Stimulated activated CD8-positive, alpha-beta memory T cell treated with anti-CD3 and anti-CD28 coated beads, Interleukin-15, amount 100 ng/mL, for 24 hours (primary cell): Measurements from ENCODE around the gene ADCY5.

Experiments used
- DNase-seq: peaks from one replicate; pipeline ENCODE4 v3.0.0-alpha.2; 2020; ENCODE audit warnings: low read depth

Gene ADCY5

DNA sequence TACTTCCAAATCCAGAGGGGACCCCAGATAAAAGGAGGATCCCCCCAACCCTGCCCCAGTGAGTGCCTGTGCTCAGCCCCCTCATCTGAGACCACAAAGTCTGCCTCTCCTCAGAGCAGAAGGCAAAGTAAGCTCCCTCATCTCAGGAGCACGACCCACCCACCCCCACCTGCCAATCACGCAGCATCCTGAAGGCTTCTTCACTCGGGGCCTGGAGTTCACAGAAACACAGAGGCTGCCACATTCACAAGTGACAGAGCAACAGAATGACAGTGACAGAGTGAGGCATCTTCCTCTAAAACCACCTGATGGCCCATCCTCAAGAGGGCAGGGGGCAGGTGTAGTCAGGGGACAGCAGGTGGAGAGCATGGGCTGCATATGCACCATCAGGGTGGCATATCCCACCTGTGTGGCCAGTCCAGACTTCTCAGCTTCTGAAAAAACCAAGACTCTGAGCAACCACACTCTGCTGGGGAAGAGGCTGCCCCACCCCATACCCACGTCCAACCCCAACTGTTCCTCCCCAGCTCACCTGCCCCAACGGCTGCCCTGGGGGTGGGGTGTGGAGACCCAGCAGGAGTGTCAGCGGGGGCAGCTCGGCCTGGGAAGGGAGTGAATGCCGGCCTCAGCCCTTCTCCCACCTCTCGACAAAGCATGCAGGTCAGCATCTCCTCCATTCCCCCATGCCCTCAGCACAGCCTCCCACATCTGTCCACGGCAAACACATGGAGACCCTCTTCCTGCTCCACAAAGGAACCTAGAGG lies 19.3 kb downstream of the ADCY5 start:
- DNase-seq: no peak

- DNase-seq: no peak
Observed at GRCh38 chr3:123424999-123425712, 23.7 kb downstream of the ADCY5 start.

GRCh38 chr3:123424321-123424998 lies 24.4 kb downstream of the ADCY5 start:
- DNase-seq: no peak

- no peak for DNase-seq
Observed at GRCh38 chr3:123423806-123424205, 25.1 kb downstream of the ADCY5 start.

GRCh38 chr3:123423031-123423430 lies 25.9 kb downstream of the ADCY5 start:
- DNase-seq: no peak

DNA sequence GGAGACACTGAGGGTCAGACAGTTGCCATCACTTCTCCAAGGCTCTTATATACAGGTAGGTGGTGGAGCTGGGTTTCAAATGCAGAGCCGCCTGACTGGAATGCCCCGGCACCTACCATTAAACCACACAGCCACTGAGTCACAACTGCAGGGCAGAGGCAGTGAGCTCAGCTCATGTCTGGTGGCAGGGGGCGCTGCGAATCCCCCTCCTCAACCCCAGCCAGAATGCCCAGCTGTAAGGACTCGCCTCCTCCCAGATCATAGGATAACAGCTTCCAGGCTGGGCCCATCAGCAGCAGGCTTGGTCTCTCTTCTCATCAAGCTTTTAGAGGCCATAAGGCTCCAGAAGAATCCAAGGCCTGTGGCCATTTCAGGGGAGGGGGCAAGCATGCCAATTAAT lies 26.4 kb downstream of the ADCY5 start:
- no peak for DNase-seq

DNA sequence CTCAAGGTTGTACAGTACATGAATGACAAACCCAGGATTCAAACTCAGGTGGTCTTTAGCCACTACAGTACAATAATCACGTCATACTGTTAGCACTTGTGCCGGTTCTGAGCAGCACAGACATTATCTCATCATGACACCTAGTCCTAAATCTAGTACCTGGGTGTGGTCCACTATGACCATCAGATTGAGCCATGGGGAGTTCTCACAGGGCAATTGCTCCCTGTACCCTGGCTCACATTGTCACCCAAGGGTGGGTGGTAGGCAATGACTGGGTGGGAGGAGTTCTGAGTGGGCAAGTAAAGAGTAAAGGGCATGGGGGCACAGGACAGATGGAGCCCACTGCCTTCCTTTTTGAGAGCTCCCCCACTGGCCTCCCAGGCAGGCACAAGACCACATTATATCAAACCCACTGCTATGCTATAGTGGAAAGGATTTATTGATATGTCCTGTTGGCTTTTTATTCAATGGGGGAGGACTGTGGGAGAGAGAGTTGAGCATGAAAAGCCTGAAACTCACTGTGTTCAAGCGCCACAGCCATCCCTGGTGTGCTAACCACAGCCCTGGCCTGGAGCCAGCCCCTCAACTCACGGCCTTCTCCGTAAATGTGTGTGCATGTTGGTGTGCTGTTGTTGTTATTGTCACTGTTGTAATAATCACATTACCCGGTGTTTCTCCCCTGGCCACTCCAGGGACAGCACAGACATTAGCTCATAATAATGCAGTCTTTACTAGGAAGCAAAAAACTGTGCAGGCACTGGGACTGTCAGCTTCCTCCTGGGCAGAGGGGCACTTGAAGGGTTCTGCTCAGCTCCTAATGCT lies 27.3 kb downstream of the ADCY5 start:
- no peak for DNase-seq

DNA sequence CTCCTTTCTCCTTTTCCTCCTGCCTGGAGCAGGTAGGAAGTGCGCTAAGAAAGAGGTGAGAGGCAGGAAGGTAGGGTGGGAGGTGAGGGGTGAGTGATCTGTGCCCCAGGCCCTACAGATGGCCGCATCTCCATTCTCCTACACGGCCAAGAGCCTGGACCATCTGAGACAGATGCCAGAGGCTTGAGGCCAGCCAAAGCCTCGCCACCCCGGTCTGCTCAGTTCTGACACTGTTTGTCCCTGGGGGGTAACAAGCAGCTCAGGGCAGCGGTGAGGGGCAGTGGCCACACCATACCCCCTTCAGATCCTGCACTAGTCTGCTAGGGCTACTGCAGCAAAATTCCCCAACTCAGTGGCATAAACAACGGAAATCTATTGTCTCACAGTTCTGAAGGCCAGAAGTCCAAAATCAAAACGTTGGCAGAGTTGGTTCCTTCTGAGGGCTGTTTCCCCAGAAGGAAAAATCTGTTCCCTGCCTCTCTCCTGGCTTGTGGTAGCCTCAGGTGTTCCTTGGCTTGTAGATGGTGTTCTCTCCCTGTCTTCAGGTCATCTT lies 28.4 kb downstream of the ADCY5 start:
- no peak for DNase-seq

- no peak for DNase-seq
Observed at GRCh38 chr3:123419850-123420297, 29.0 kb downstream of the ADCY5 start.

GRCh38 chr3:123419181-123419849 lies 29.6 kb downstream of the ADCY5 start:
- DNase-seq: no peak

DNA sequence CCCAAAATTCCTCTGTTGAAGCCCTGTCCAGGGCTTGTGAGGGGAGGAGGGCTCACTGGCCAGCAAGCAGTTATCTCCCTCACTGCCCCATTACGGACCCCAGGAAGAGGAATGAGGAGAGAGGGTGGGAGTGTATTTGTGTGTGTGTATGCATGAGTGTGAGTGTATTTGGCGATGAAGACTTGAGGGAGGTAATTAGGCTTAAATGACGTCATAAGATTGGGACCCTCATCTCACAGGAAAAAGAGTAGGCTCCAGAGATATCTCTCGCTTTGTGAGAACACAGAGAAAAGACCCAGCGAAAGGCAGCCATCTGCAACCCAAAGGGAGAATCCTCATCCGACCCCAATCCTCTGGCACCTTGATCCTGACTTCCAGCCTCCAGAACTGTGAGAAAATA lies 32.2 kb downstream of the ADCY5 start:
- DNase-seq: no peak

- no peak for DNase-seq
Observed at GRCh38 chr3:123416173-123416572, 32.7 kb downstream of the ADCY5 start.

DNA sequence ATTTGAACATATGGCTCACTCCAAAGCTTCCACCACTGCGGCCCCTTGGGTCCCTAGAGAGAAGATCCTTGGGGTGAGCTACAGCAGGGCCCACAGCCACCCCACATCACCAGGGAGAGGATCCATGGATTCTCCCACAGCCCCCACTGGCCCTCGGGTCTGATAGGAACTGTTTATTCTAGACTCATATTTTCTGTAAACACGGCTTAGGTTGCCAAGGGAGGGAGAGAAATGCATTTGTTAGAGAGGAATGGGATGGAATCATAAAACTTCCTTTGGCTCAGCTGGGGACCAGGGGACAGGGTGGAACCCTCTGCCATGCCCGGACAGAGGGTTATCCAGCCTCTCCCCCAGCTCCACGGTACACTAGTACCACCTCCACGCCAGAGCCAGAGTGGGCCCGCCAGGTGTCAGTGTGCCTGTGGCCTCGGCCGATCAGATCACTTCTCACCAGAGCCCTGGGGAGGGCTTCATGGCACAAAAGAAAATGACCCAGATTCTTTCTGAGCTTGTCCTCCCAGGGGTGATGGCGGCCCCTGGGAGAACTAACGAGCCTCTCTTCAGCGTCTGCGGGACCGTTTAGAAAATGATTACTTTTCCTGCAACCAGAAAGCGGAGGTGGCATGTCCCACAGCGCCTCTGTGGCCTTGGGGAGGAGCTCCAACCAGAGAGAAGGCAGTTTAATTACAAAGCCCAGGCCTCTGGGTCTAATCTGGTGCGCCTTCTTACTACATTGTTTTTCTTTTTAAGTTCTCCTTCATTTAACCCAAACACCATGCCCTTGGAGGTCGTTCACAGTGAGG lies 33.7 kb downstream of the ADCY5 start:
- no peak for DNase-seq

DNA sequence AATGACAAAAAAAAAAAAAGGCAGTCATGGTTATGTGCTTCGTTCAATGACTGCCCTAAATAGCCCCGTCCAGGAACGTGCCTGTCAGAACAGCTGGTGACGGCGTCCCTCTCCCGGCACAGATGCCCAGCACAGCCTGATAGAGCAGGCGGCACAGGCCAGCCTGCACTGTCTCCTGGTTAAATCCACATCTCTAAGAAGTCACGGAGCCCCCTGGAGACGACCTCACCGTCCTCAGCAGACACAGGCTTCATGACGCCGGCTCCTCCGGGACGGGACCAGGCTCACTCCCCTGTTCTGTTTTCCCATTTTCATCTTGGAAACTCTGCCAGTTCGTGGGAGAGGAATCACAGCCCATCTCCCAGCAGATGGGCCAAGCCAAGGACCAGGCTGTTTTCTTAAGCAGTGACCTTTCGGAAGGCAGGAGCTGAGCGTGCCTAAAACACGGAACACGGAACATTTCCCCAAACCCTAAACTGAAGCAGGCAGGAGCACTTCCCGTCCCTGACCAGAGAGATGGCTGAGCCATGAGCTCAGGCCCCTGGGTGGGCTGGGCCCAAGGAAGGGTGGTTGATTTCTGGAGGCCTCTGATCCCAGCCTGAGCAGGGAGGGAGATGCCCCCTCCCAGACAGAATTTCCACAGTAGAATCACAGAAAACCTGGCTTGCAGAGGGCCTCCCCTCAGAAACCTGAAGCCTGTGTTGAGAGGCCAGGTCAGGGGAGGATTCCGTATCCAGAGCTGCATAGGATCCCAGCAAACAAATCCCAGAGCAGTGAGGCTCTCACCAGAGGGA lies 35.9 kb downstream of the ADCY5 start:
- no peak for DNase-seq

DNA sequence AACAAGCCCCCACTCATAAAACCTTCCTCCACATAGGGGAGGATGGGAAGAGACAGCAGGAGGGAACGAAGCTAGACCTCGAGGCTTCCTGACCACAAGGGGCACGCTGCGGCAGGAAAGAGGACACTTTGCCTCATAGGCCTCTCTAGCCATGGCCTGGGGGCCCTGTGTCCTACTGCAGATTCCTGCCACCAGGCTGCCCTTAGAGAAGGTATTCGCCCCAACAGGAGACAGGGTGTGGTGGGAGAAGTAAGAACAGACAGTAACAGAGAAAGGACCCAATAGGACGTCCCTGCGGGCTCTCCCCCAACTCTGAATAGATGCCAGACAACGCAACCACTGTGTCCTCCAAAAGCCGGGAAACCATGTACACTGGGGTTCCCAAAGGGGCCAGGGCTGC lies 36.8 kb downstream of the ADCY5 start:
- DNase-seq: no peak

DNA sequence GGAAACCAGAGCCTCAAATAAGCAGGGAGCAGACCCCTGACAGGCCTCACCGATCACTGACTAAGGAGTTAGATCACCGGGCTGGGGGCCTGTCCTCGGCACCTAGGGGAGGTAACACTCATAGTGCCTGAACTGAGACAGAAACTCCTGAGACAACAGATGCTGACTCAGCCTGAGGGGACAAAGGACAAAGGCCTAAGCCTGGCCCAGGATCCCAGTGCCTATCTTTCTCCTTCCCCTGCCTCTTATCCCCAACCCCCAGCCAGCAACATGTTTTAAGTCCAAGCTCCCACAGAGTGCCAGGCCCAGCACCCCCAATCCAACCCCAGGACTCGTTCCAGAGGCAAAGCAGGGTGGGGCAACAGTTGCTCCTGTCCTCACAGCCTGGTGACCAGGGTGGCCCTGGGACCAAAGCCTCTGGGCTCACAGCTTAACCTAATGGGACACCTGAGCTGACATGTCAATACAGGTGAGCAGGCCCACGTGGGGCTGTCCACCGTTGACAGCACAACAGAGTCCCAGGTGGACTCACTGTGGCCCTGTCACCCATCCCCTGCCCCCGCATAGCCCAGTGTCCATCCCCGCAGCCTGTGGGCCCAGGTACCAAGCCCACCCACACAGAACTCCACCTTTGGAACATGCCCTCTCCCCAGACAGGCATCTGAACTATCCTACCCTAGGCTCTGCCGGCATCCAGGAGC lies 37.4 kb downstream of the ADCY5 start:
- no peak for DNase-seq

GRCh38 chr3:123410149-123410515 lies 38.8 kb downstream of the ADCY5 start:
- DNase-seq: no peak

DNA sequence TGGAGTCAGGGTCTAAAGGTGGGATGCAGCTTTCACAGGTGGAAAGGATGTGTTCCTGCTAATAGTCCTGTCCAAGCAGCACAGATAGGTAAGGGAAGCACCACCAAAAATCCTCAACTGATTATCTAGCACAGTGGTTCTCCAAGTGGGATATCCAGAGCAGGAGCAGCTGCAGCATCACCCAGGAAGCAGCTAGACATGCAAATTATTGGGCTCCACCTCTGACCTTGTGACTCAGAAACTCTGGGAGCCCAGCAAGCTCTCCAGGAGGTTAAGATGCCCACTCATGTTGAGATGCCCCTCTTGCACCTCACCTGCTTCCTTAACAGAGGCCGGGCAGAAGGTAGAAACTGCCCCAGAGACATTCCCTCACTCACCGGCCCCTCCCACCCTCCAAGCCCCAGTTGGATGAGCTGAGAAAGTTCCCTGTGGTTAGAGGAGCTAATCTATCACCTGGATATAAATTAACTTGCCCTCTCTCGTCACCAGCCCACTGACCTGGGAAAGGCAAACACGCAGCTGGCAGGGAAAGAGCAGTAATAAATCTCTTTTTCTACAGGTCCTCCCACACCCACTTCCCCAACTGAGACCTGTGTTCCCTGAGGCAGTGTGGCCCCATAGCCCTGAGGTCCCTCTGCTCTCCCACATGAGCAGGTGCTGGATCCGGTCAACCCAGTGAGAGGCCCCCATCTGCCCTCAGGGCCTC lies 39.3 kb downstream of the ADCY5 start:
- DNase-seq: no peak
